ENCODE results near the gene POMGNT1.

Gene POMGNT1

DNA sequence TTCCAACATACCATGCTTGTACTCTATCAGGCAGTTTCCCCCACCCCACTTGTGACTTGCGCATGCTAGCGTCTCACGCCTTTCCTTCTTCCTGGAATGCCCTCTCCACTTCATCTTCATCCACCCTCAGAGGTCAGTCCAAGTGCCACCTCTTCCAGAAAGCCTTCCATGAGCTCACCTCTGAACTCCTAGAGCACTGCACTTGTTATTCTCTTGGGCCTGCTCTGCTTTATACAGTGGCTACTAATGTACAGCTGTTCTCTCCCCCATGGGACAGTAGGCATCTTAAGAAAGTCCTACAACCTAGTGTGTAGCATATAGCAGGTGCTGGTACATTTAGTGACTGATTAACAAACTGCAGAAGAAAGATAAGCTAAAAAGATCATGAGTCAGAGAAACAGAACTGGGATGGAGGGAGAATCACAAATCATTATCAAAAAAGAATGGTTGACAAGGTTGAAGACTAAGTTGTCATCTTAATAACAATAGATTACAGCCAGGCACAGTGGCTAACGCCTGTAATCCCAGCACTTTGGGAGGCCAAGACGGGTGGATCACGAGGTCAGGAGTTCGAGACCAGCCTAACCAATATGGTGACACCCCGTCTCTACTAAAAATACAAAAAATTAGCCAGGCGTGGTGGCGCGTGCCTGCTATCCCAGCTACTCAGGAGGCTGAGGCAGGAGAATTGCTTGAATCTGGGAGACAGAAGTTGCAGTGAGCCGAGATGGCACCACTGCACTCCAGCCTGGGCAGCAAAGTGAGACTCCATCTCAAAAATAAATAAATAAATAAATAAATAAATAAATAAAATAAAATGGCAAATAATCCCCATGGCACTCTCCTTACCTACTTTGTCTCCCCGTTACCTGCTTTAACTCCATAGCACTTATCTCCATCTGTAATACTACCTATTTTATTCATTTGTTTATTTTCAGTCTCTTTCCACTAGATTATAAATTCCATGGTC lies 39.6 kb downstream of the POMGNT1 start:
- no peak for DNase-seq

DNA sequence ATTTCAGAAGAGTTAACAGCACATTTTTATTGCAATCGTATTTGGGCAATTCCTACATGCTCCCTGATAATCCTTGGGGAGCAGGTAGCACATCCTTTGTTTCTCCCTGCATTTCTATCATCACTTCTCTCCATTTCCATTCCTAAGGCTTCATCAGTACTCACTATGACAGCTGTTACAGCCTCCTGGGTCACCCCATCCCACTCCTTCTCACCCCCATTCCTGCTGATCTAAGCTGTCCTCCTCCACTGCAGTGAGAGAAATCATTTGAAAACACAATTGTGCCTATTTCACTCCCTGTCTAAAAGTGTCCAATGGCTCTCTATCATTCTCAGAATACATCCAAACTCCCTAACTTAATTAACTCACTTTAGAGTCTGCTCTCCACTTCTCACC lies 40.3 kb downstream of the POMGNT1 start:
- DNase-seq = no peak

DNA sequence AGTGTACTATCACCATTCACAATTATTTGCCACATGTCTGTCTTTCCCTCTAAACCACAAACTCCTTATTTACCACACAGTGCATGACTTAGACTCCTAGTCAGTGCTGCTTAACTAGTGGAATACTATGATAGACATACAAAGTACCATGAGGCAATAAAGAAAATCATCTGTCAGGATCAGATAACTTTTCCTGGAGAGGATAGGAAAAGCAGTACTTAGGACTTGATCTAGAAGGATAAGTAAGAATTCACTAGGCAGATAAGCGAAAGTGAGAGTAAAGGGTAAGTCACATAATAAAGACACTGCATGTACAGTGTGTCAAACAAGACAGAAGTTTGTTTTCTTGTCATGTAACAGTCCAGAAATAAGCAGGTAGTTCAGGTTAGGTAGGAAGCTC lies 44.5 kb downstream of the POMGNT1 start:
- no peak for DNase-seq

DNA sequence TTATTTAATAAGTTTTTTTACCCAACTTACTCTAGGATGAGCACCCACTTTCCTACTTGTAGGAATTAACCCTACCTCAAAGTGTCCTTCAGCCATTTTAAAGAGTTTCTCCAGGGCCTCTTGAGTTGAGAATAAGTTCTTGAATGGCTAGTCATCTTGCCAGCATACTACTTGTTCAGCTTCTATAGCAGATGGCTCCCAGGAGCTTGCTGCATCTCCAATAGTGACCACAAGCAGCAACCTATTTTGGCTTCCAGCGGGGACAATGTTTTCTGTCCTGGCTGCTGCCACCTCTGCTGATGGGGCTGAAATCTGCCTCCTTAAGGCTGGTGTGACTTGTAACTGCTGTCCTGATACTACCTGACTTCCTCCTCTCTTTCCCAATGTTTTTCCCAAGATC lies 45.0 kb downstream of the POMGNT1 start:
- no peak for DNase-seq

DNA sequence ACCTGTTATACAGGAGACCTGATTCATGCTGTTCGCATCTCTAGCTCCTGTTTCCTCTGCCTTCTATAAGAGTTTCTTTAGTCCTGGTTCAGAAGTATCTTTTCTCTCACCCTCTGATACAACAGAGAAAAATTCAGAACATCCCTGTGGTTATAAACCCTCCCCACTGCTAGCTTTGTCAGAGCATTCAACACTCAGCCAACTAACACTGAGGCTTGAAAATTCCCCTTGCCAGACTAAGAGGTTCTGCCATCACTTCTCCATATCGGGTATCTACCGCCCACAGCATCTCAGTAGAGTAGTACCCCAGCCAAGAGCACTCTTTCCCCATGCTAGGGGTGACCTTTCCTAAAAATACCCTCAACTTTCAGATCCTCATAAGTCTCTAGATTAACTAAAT lies 46.2 kb downstream of the POMGNT1 start:
- DNase-seq = no peak

DNA sequence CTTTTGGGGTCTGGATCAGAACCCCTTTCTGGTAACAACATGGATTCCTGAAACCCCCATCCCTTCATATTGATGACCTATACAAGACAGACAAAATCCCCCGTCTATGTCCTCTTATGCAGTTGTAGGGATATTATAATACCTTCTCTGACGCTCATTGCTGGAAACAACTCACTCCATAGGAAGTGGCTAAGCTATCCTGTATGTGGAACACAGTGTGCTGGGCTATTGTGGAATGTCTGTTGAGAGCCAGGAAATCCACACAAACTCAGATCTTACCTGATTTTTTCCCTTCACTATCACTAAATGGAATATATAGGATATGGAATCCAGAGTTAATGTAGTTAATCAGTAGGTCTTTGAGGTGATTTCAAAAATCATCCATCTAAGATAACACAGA lies 48.1 kb downstream of the POMGNT1 start:
- no peak for DNase-seq

- no peak for DNase-seq
Observed at GRCh38 chr1:46148318-46148717, 49.9 kb downstream of the POMGNT1 start.

Data from anterior cingulate cortex (tissue), 58 donors.